IgD-negative memory B cell (primary cell): Measurements from ENCODE around the gene TRIM27. TPM values are rescaled to one million over a fixed set of nuclear protein-coding genes. Genes with fewer than 3 reads are reported as not detected.
"Not testable (repeated sequence)": the region's sequence is repeated elsewhere in the genome, so short reads cannot be mapped to it uniquely, and the experiment has no call there.

Experiments
- H3K27ac Mint-ChIP-seq, 3 donors: one replicate each; pipeline ENCODE4 v1.8.0; 2020 to 2022; ENCODE audit warnings: mild to moderate bottlenecking in 3 of 3, mixed read lengths in 3 of 3, moderate library complexity in 1 of 3
- H3K27me3 Mint-ChIP-seq: one replicate; pipeline ENCODE4 v1.8.0; 2021; ENCODE audit warnings: mixed read lengths
- H3K36me3 Mint-ChIP-seq: one replicate; pipeline ENCODE4 v1.8.0; 2020; ENCODE audit warnings: mild to moderate bottlenecking, mixed read lengths
- H3K4me1 Mint-ChIP-seq, 3 donors: one replicate each; pipeline ENCODE4 v1.8.0; 2020 to 2022; ENCODE audit warnings: mixed read lengths in 3 of 3, mild to moderate bottlenecking in 1 of 3
- H3K4me3 Mint-ChIP-seq, 4 donors: one replicate each; pipeline ENCODE4 v1.8.0; 2020 to 2022; ENCODE audit warnings: mild to moderate bottlenecking in 4 of 4, mixed read lengths in 4 of 4, moderate library complexity in 3 of 4
- H3K9me3 Mint-ChIP-seq, 3 donors: one replicate each; pipeline ENCODE4 v1.8.0; 2020 to 2021; ENCODE audit warnings: mixed read lengths in 3 of 3, mild to moderate bottlenecking in 1 of 3
- polyA plus RNA-seq: library from polyadenylated mRNA; unstranded; fragments of 300-500 nt; fragmentation: Illumina TruSeq; gene quantifications from one replicate; pipeline ENCODE4 v1.2.3, GENCODE V29; 2021

TRIM27 gene
- polyA plus RNA-seq, 1 donor from 2014 or later = 60.1 TPM

DNA sequence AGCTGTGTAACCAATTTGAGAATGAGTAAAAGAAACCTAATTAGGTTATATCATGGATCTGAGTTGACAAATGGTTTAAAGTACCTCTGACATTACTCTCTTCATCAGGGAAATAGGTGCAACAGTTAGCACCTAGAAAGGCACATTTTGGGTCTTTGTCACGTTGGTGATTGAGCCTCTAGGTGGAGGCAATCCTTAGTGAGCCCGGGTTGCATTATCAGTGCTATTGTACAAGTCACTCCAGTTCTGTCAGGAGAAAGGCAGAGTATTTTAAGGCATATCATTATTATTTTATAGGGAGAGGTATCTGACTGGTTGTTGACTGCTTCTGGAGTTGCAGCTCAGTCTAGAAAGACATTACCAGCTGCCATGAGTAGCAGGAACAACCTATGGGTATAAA is 54.9 kb downstream of the TRIM27 start:
- Mint-ChIP-seq H3K9me3 (peaks cover 2 to 6% (median 4%) of the 10 kb centered on the region in 3 donors), H3K4me3 (peak overlapping the region in 1 of 4 donors; percentile 88), H3K4me1 (peaks cover 9 to 11% (median 11%) of the 10 kb centered on the region in 3 donors), H3K27ac (peak overlapping the region in 1 of 3 donors; percentile 2), H3K27me3 (peaks cover 6% of the 10 kb centered on the region), H3K36me3 (no peaks in the 10 kb centered on the region)

- Mint-ChIP-seq H3K4me1 (peaks cover 11 to 22% (median 16%) of the 10 kb centered on the region in 3 donors), H3K4me3 (peak overlapping the region; percentile 88 to 96 (median 91)), H3K27me3 (peaks cover 14% of the 10 kb centered on the region)
Observed at GRCh38 chr6:28867086-28867409, 56.7 kb downstream of the TRIM27 start.

DNA sequence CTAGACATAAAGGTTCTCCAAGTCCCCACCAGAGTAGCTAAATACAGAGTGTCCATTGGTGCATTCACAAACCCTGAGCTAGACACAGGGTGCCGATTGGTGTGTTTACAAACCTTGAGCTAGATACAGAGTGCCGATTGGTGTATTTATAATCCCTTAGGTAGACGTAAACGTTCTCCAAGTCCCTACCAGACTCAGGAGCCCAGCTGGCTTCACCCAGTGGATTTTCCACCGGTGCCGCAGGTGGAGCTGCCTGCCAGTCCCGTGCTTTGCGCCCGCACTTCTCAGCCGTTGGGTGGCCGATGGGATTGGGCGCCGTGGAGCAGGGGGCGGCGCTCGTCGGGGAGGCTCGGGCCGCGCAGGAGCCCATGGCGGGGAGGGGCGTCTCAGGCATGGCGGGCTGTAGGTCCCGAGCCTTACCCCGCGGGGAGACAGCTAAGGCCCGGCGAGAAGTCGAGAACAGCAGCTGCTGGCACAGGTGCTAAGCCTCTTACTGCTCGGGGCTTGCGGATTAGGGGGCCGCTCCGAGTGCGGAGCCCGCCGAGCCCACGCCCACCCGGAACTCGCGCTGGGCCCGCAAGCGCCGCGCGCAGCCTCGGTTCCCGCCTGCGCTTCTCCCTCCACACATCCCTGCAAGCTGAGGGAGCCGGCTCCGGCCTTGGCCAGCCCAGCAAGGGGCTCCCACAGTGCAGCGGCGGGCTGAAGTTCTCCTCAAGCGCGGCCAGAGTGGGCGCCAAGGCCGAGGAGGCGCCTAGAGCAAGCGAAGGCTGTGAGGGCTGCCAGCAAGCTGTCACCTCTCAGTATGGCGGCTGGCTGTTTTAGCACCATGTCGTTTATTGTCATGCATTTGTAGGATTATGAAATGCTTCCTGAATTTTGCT is 57.3 kb downstream of the TRIM27 start:
- H3K36me3 Mint-ChIP-seq = not testable (repeated sequence)
- H3K27ac Mint-ChIP-seq = peak overlapping the region; percentile 78 to 96 (median 87)
- peaks cover 2 to 17% (median 16%) of the 10 kb centered on the region in 3 donors for H3K9me3 Mint-ChIP-seq
- peaks cover 14% of the 10 kb centered on the region for H3K27me3 Mint-ChIP-seq
- peaks cover 11 to 22% (median 16%) of the 10 kb centered on the region in 3 donors for H3K4me1 Mint-ChIP-seq
- H3K4me3 Mint-ChIP-seq = peak overlapping the region; percentile 88 to 96 (median 91)

More at GRCh38 chr6:28867086-28867409, 56.7 kb downstream of the TRIM27 start:
- Mint-ChIP-seq H3K36me3 (no peaks in the 10 kb centered on the region), H3K9me3 (peaks cover 2 to 17% (median 12%) of the 10 kb centered on the region in 3 donors), H3K27ac (peak overlapping the region in 2 of 3 donors; percentile 78 to 81)

GRCh38 chr6:28865401-28866204 is 58.2 kb downstream of the TRIM27 start:
- H3K27ac Mint-ChIP-seq = peak overlapping the region; percentile 78 to 96 (median 87)
- peaks cover 11 to 26% (median 16%) of the 10 kb centered on the region in 3 donors for H3K4me1 Mint-ChIP-seq
- peaks cover 14% of the 10 kb centered on the region for H3K27me3 Mint-ChIP-seq
- peak overlapping the region; percentile 88 to 96 (median 91) for H3K4me3 Mint-ChIP-seq
- no peaks in the 10 kb centered on the region for H3K36me3 Mint-ChIP-seq
- H3K9me3 Mint-ChIP-seq = peaks cover 2 to 17% (median 16%) of the 10 kb centered on the region in 3 donors

GRCh38 chr6:28864326-28864923 is 59.4 kb downstream of the TRIM27 start:
- H3K4me3 Mint-ChIP-seq = peak overlapping the region; percentile 85 to 98 (median 91)
- peaks cover 11 to 31% (median 16%) of the 10 kb centered on the region in 3 donors for H3K4me1 Mint-ChIP-seq
- H3K27ac Mint-ChIP-seq = peak overlapping the region; percentile 99 to 100 (median 99)
- H3K36me3 Mint-ChIP-seq = no peaks in the 10 kb centered on the region
- peaks cover 14% of the 10 kb centered on the region for H3K27me3 Mint-ChIP-seq
- peaks cover 2 to 17% (median 16%) of the 10 kb centered on the region in 3 donors for H3K9me3 Mint-ChIP-seq

- H3K36me3 Mint-ChIP-seq = no peaks in the 10 kb centered on the region
- H3K9me3 Mint-ChIP-seq = peaks cover 2 to 17% (median 16%) of the 10 kb centered on the region in 3 donors
- H3K27me3 Mint-ChIP-seq = peaks cover 14% of the 10 kb centered on the region
- H3K27ac Mint-ChIP-seq = peak overlapping the region; percentile 99 to 100 (median 99)
- H3K4me1 Mint-ChIP-seq = peaks cover 11 to 31% (median 16%) of the 10 kb centered on the region in 3 donors
- H3K4me3 Mint-ChIP-seq = peak overlapping the region; percentile 85 to 98 (median 91)
Observed at GRCh38 chr6:28863604-28864325, 60.0 kb downstream of the TRIM27 start.

DNA sequence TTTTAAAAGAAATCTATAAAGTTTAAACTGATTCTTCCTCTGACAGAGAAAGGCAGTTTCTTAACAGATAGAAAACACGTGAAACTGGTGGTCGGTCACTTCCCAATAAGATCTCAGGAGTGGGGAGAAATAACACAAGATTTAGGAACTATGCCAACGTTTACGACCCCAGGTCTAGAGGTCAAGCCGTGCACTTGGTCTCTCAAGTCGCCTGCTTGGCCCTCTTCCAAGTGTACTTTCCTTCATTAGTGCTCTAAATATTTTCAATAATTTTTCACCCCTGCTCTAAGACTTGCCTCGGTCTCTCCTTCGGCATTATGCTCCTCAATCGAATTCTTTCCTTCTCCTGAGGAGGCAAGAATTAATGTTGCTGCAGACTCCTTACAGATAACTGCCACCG is 61.7 kb downstream of the TRIM27 start:
- Mint-ChIP-seq H3K36me3 (no peaks in the 10 kb centered on the region), H3K27me3 (peaks cover 14% of the 10 kb centered on the region), H3K4me3 (peak overlapping the region in 2 of 4 donors; percentile 23 to 74), H3K27ac (peak overlapping the region in 2 of 3 donors; percentile 79 to 99), H3K9me3 (peaks cover 2 to 19% (median 16%) of the 10 kb centered on the region in 3 donors), H3K4me1 (peaks cover 10 to 31% (median 15%) of the 10 kb centered on the region in 3 donors)

DNA sequence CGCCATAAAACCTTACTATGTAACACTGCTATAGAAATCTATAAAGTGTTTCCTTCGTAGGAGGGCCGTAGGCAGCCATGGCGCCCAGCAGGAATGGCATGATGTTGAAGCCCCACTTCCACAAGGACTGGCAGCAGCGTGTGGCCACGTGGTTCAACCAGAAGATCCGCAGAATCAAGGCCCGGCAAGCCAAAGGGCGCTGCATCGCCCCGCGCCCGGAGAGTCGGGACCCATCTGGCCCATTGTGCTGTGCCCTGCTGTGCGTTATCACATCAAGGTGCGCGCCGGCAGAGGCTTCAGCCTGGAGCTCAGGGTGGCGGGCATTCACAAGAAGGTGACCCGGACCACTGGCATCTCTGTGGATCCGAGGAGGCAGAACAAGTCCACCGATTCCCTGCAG is 62.4 kb downstream of the TRIM27 start:
- Mint-ChIP-seq H3K4me1 (peaks cover 9 to 31% (median 12%) of the 10 kb centered on the region in 3 donors), H3K27me3 (peaks cover 14% of the 10 kb centered on the region), H3K4me3 (peak overlapping the region in 1 of 4 donors; percentile 74), H3K36me3 (no peaks in the 10 kb centered on the region), H3K27ac (peak overlapping the region in 1 of 3 donors; percentile 73), H3K9me3 (peaks cover 2 to 19% (median 17%) of the 10 kb centered on the region in 3 donors)

DNA sequence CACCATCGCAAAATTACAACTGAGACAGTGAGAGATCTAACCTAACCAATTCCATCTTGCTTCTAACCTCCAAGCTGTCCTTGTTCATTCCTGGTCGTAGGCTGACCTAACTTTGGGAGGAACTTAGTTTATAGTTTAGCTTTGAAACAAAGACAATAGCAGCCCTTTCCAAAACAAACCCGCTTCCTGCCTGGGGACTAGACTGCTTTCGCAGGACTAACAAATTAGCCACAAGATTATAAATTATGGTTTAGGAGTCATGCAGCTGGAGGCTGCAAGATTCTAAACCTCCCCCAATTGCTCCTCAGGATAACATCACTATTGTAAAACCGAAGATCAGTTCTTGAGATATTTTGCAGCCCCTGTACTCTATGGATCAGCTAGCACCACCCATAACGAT is 63.2 kb downstream of the TRIM27 start:
- no peaks in the 10 kb centered on the region for H3K36me3 Mint-ChIP-seq
- H3K4me1 Mint-ChIP-seq = peaks cover 6 to 27% (median 12%) of the 10 kb centered on the region in 3 donors
- H3K27me3 Mint-ChIP-seq = peaks cover 14% of the 10 kb centered on the region
- peaks cover 0 to 21% (median 16%) of the 10 kb centered on the region in 3 donors for H3K9me3 Mint-ChIP-seq
- peak overlapping the region in 1 of 4 donors; percentile 28 for H3K4me3 Mint-ChIP-seq
- H3K27ac Mint-ChIP-seq = peak overlapping the region in 1 of 3 donors; percentile 73

GRCh38 chr6:28858963-28859362 is 64.8 kb downstream of the TRIM27 start:
- Mint-ChIP-seq H3K27me3 (peaks cover 9% of the 10 kb centered on the region), H3K36me3 (no peaks in the 10 kb centered on the region), H3K27ac (no peak overlapping the region), H3K4me1 (peaks cover 0 to 21% (median 7%) of the 10 kb centered on the region in 3 donors), H3K4me3 (no peak overlapping the region), H3K9me3 (peaks cover 0 to 24% (median 20%) of the 10 kb centered on the region in 3 donors)

- Mint-ChIP-seq H3K4me1 (peaks cover 0 to 8% (median 0%) of the 10 kb centered on the region in 3 donors), H3K9me3 (peaks cover 0 to 10% (median 10%) of the 10 kb centered on the region in 3 donors), H3K36me3 (no peaks in the 10 kb centered on the region), H3K27ac (no peak overlapping the region), H3K4me3 (no peak overlapping the region), H3K27me3 (peaks cover 2% of the 10 kb centered on the region)
Observed at GRCh38 chr6:28856620-28857005, 67.2 kb downstream of the TRIM27 start.

DNA sequence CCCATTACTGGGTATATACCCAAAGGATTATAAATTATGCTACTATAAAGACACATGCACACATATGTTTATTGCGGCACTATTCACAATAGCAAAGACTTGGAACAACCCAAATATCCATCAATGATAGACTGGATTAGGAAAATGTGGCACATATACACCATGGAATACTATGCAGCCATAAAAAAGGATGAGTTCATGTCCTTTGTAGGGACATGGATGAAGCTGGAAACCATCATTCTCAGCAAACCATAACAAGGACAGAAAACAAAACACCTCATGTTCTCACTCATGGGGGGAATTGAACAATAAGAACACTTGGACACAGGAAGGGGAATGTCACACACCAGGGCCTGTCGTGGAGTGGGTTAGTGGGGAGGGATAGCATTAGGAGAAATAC is 69.4 kb downstream of the TRIM27 start:
- H3K4me1 Mint-ChIP-seq, H3K27ac Mint-ChIP-seq, H3K4me3 Mint-ChIP-seq, H3K36me3 Mint-ChIP-seq: not testable (repeated sequence)
- Mint-ChIP-seq H3K27me3 (peaks cover 12% of the 10 kb centered on the region), H3K9me3 (peaks cover 0 to 16% (median 10%) of the 10 kb centered on the region in 3 donors)
